HG02642 (cell line): Measurements from ENCODE around the gene KRT80.
"Not testable (repeated sequence)": the region's sequence is repeated elsewhere in the genome, so short reads cannot be mapped to it uniquely, and the experiment has no call there.

Experiments
- ATAC-seq: cut with Tn5 transposase; IDR thresholded peaks from one replicate; pipeline ENCODE4 v1.9.1; 2021; ENCODE audit warnings: mild to moderate bottlenecking; ENCODE audit not compliant: unreplicated experiment, poor library complexity

The KRT80 gene

GRCh38 chr12:52191841-52192791 is at the start of gene KRT80:
TSS of gene KRT80 (minus strand) at chr12:52192014. CDS start at chr12:52191902, 112 bp downstream.
- ATAC-seq: no peak

GRCh38 chr12:52241205-52241842 is 49.5 kb upstream of the KRT80 start:
- no peak for ATAC-seq

GRCh38 chr12:52240247-52240646 is 48.4 kb upstream of the KRT80 start:
- not testable (repeated sequence) for ATAC-seq

GRCh38 chr12:52239767-52240166 is 48.0 kb upstream of the KRT80 start:
- ATAC-seq: no peak

- no peak for ATAC-seq
Measured at GRCh38 chr12:52238916-52239646, 47.3 kb upstream of the KRT80 start.

GRCh38 chr12:52238207-52238840 is 46.5 kb upstream of the KRT80 start:
- no peak for ATAC-seq

GRCh38 chr12:52236386-52237050 is 44.7 kb upstream of the KRT80 start:
- ATAC-seq: no peak

- ATAC-seq: no peak
Measured at GRCh38 chr12:52235822-52236361, 44.1 kb upstream of the KRT80 start.

- no peak for ATAC-seq
Measured at GRCh38 chr12:52235001-52235764, 43.4 kb upstream of the KRT80 start.

- ATAC-seq: no peak
Measured at GRCh38 chr12:52234223-52234810, 42.5 kb upstream of the KRT80 start.

- no peak for ATAC-seq
Measured at GRCh38 chr12:52233462-52234207, 41.8 kb upstream of the KRT80 start.

- ATAC-seq: no peak
Measured at GRCh38 chr12:52232674-52233461, 41.1 kb upstream of the KRT80 start, which contains the start of gene KRT7. TSS of gene KRT7 (plus strand) at chr12:52233243. CDS start at chr12:52233297, 54 bp downstream.

GRCh38 chr12:52232203-52232673 is 40.4 kb upstream of the KRT80 start:
- ATAC-seq: no peak

GRCh38 chr12:52231305-52232202 is 39.7 kb upstream of the KRT80 start:
- no peak for ATAC-seq

GRCh38 chr12:52230364-52231281 is 38.8 kb upstream of the KRT80 start:
- ATAC-seq: no peak
